ENCODE data around the gene PEMT. TPM values are rescaled to one million over a fixed set of nuclear protein-coding genes. Genes with fewer than 3 reads are reported as not detected.
A peak's percentile ranks its signal among the peaks of the same experiment; 100 is the strongest.

PEMT gene
- total and polyA plus RNA-seq, 9 of the 15 experiments (the other 6 are each of a cell fraction or from before 2014, with no cell fraction given), result 1.4 to 36.4 (median 13.6) TPM

- TF ChIP-seq SLC30A9 (CRISPR knock-in tag; IDR thresholded peaks at IDR 0.05) (no peak), NRF1 (conservative IDR thresholded peaks at IDR 0.05 in 1 of 2, IDR thresholded peaks at IDR 0.05 in 1 of 2) (peak; percentile 88 to 90), TFE3 (CRISPR knock-in tag; IDR thresholded peaks at IDR 0.05) (no peak), MYNN (IDR thresholded peaks at IDR 0.05) (no peak), MYNN (CRISPR knock-in tag; IDR thresholded peaks at IDR 0.05) (no peak), CCNT2 (IDR thresholded peaks at IDR 0.05; ENCODE audit: borderline replicate concordance, extremely low read depth, insufficient read length, low read depth, low read length) (no peak), DDX20 (tag; IDR thresholded peaks at IDR 0.05; ENCODE audit: low read depth) (no peak), SAFB (IDR thresholded peaks at IDR 0.05; ENCODE audit: borderline replicate concordance, low read depth, low read length) (no peak), CLOCK (CRISPR knock-in tag; IDR thresholded peaks at IDR 0.05; ENCODE audit: borderline replicate concordance) (no peak), PCBP1 (IDR thresholded peaks at IDR 0.05; ENCODE audit: low read depth, low read length, poor library complexity, severe bottlenecking) (no peak), E2F3 (CRISPR knock-in tag; IDR thresholded peaks at IDR 0.05) (no peak), MED1 (CRISPR knock-in tag; IDR thresholded peaks at IDR 0.05; ENCODE audit: borderline replicate concordance) (no peak), ZNF785 (CRISPR knock-in tag; IDR thresholded peaks at IDR 0.05) (no peak), RAD51 (IDR thresholded peaks at IDR 0.05; ENCODE audit: borderline replicate concordance, low read depth) (no peak), ZNF449 (CRISPR knock-in tag; IDR thresholded peaks at IDR 0.05) (no peak), HDAC1 (IDR thresholded peaks at IDR 0.05) (peak in 1 of 2 experiments; percentile 81; a peak in 2 of 4 replicates), RAD21 (CRISPR knock-in tag; conservative IDR thresholded peaks at IDR 0.05 in 1 of 2, IDR thresholded peaks at IDR 0.05 in 1 of 2) (no peak), THRB (CRISPR knock-in tag; conservative IDR thresholded peaks at IDR 0.05) (no peak), ZSCAN29 (IDR thresholded peaks at IDR 0.05) (no peak), MIER1 (IDR thresholded peaks at IDR 0.05; ENCODE audit: low read depth) (no peak), FOXA3 (CRISPR knock-in tag; conservative IDR thresholded peaks at IDR 0.05 in 1 of 2, IDR thresholded peaks at IDR 0.05 in 1 of 2) (no peak; a peak in 1 of 4 replicates), NUFIP1 (IDR thresholded peaks at IDR 0.05; ENCODE audit: partially characterized antibody) (no peak)
Measured at GRCh38 chr17:17476865-17477467, 114.5 kb downstream of the PEMT start, which contains the start of gene MED9 (continued).

All from K562 (cell line).